WERI-Rb-1 (cell line): Measurements from ENCODE around the gene MSLN.

Experiments
- DNase-seq: peaks from one replicate; pipeline ENCODE4 v3.0.0-alpha.2; 2020
- H3K27ac ChIP-seq: fragments of 250-450 bp; sonication (Bioruptor Pico); 2 replicates; pipeline ENCODE4 v1.5.1; 2020; ENCODE audit warnings: mild to moderate bottlenecking, moderate library complexity
- H3K27me3 ChIP-seq: fragments of 250-450 bp; sonication (Bioruptor Pico); 2 replicates; pipeline ENCODE4 v1.5.1; 2021; ENCODE audit warnings: mild to moderate bottlenecking, low read depth, moderate library complexity; ENCODE audit not compliant: insufficient read depth, severe bottlenecking
- H3K36me3 ChIP-seq: fragments of 250-450 bp; sonication (Bioruptor Pico); 2 replicates; pipeline ENCODE4 v1.5.1; 2020; ENCODE audit warnings: mild to moderate bottlenecking, moderate library complexity
- H3K4me3 ChIP-seq: 2 replicates; pipeline ENCODE4 v1.5.1; 2011; ENCODE audit warnings: low read depth, mild to moderate bottlenecking, control low read depth, low read length
- H3K9me3 ChIP-seq: fragments of 250-450 bp; sonication (Bioruptor Pico); 2 replicates; pipeline ENCODE4 v1.5.1; 2021; ENCODE audit warnings: mild to moderate bottlenecking, moderate library complexity; ENCODE audit not compliant: severe bottlenecking
- TF ChIP-seq, protein P1 (sequence below): IDR thresholded peaks from 2 replicates; pipeline ENCODE4 v1.5.1; 2011; ENCODE audit warnings: low read depth, mild to moderate bottlenecking, control low read depth, inconsistent platforms, low read length

The MSLN gene

DNA sequence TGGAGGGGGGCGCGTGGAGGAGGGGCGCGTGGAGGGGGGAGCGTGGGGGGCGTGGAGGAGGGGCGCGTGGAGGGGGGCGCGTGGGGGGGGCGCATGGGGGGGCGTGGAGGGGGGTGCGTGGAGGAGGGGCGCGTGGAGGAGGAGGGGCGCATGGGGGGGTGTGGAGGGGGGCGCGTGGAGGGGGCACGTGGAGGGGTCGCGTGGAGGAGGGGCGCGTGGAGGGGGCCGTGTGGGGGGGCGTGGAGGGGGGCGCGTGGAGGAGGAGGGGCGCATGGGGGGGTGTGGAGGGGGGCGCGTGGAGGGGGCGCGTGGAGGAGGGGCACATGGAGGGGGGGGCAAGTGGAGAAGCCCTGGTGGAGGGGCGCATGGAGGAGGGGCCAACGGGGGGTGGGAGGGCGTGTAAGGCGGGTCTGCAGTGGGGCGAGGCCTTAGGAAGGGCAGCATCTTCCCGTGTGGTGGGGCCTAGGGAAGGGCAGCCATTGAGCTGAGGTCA lies 7.3 kb downstream of the MSLN start:
- Histone ChIP-seq H3K9me3 (no peaks in the 10 kb centered on the region), H3K4me3 (no peak overlapping the region), H3K36me3 (no peaks in the 10 kb centered on the region), H3K27me3 (no peaks in the 10 kb centered on the region), H3K27ac (no peak overlapping the region)
- TF ChIP-seq, protein P1, sequence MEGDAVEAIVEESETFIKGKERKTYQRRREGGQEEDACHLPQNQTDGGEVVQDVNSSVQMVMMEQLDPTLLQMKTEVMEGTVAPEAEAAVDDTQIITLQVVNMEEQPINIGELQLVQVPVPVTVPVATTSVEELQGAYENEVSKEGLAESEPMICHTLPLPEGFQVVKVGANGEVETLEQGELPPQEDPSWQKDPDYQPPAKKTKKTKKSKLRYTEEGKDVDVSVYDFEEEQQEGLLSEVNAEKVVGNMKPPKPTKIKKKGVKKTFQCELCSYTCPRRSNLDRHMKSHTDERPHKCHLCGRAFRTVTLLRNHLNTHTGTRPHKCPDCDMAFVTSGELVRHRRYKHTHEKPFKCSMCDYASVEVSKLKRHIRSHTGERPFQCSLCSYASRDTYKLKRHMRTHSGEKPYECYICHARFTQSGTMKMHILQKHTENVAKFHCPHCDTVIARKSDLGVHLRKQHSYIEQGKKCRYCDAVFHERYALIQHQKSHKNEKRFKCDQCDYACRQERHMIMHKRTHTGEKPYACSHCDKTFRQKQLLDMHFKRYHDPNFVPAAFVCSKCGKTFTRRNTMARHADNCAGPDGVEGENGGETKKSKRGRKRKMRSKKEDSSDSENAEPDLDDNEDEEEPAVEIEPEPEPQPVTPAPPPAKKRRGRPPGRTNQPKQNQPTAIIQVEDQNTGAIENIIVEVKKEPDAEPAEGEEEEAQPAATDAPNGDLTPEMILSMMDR: no peak
- no peak for DNase-seq

DNA sequence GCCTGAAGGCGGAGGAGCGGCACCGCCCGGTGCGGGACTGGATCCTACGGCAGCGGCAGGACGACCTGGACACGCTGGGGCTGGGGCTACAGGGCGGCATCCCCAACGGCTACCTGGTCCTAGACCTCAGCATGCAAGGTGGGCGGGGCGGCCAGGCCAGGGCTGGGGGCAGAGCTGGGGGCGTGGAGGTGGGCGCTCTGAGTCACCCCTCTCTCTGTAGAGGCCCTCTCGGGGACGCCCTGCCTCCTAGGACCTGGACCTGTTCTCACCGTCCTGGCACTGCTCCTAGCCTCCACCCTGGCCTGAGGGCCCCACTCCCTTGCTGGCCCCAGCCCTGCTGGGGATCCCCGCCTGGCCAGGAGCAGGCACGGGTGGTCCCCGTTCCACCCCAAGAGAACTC lies 7.9 kb downstream of the MSLN start:
- Histone ChIP-seq H3K9me3 (no peaks in the 10 kb centered on the region), H3K36me3 (no peaks in the 10 kb centered on the region), H3K27ac (no peak overlapping the region), H3K4me3 (no peak overlapping the region), H3K27me3 (no peaks in the 10 kb centered on the region)
- TF ChIP-seq, protein P1: no peak
- no peak for DNase-seq

DNA sequence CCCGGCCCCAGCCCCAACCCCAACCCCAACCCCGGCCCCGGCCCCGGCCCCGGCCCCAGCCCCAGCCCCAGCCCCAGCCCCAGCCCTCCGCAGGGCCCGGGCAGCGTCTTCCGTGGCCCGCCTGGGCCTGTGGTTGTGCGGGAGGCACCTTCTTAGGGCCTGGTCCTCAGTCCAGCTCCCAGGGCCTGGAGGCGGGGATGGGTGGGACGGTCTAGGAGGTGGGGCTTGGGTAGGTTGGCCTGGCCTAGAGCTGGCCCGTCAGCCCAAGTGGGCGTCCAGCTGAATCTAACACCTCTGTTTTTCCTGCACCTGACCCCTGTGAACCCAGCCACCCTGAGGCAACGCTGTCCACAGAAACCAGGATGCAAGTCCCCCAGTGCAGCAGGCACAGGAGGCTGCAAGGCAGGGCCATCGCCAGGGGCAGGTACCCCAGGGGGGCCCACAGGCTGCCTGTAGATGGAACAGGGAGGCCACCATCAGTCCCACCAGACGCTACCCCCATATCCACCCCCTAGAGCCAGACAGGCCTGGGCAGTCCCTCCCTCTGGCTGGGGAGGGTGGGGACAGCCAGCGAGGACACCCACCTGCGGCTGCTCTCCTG lies 8.8 kb downstream of the MSLN start:
- Histone ChIP-seq H3K4me3 (no peak overlapping the region), H3K27me3 (no peaks in the 10 kb centered on the region)
- no peak for DNase-seq

GRCh38 chr16:769934-770333 lies 9.4 kb downstream of the MSLN start:
- Histone ChIP-seq H3K9me3 (no peaks in the 10 kb centered on the region), H3K36me3 (no peaks in the 10 kb centered on the region), H3K27ac (no peak overlapping the region), H3K27me3 (no peaks in the 10 kb centered on the region), H3K4me3 (no peak overlapping the region)
- no peak for DNase-seq
- TF ChIP-seq, protein P1: 0 out of 2 replicates have a peak, but pooled peaks have one; percentile 6

More for the DNA sequence above, 8.8 kb downstream of the MSLN start:
- Histone ChIP-seq H3K36me3 (no peaks in the 10 kb centered on the region), H3K9me3 (no peaks in the 10 kb centered on the region), H3K27ac (no peak overlapping the region)
- TF ChIP-seq, protein P1: no peak

GRCh38 chr16:770411-770810 lies 9.9 kb downstream of the MSLN start:
- Histone ChIP-seq H3K27ac (no peak overlapping the region), H3K4me3 (no peak overlapping the region), H3K36me3 (no peaks in the 10 kb centered on the region), H3K9me3 (no peaks in the 10 kb centered on the region), H3K27me3 (no peaks in the 10 kb centered on the region)
- no peak for DNase-seq
- TF ChIP-seq, protein P1: no peak

DNA sequence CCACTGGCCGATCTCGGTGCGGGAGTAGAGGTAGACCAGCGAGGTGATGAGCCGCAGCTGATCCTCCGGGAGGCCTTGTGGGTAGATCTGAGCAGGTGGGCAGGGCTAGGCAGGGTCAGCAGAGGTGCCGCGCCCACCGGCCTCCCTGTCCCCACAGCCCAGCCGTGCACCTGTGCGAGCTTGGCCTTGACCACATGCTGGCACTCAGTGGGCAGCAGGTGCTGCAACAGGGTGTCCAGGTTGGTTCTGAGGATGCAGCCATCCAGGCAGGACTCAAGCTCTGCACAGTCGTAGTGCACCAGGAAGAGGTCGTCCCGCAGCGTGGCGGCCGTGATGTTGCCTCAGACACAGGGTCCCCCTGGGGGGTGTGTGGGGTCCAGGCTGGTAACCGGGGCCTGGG lies 12.4 kb downstream of the MSLN start:
- no peaks in the 10 kb centered on the region for H3K27me3 ChIP-seq
- H3K27ac ChIP-seq: no peak overlapping the region
- TF ChIP-seq, protein P1: no peak
- DNase-seq: no peak
- H3K9me3 ChIP-seq: no peaks in the 10 kb centered on the region
- no peaks in the 10 kb centered on the region for H3K36me3 ChIP-seq
- no peak overlapping the region for H3K4me3 ChIP-seq
